Tibial nerve (tissue), 4 donors: ENCODE results near the gene KIF1A. TPM values are rescaled to one million over a fixed set of nuclear protein-coding genes. Genes with fewer than 3 reads are reported as not detected.

Experiments
- DNase-seq, 2 donors: peaks; one replicate each; pipeline ENCODE4 v3.0.0-alpha.2; 2019; ENCODE audit warnings: low spot score in 2 of 2
- H3K27ac ChIP-seq, 4 donors: fragments of 200-600 bp; sonication (generic) in 3 of 4; one replicate each; pipeline ENCODE4 v1.5.1; 2017 to 2019; ENCODE audit warnings: mild to moderate bottlenecking in 1 of 4
- H3K27me3 ChIP-seq, 2 donors: fragments of 200-600 bp; sonication (generic) in 1 of 2; one replicate each; pipeline versions ENCODE4 v1.5.1 to v1.6.0; 2017 to 2019
- H3K36me3 ChIP-seq, 3 donors: fragments of 200-600 bp; sonication (generic); one replicate each; pipeline ENCODE4 v1.5.1; 2018 to 2019
- H3K4me1 ChIP-seq, 4 donors: fragments of 200-600 bp; sonication (generic) in 3 of 4; one replicate each; pipeline ENCODE4 v1.5.1; 2017 to 2019
- H3K4me3 ChIP-seq, 4 donors: fragments of 200-600 bp; sonication (generic) in 3 of 4; one replicate each; pipeline ENCODE4 v1.5.1; 2017 to 2019; ENCODE audit warnings: mild to moderate bottlenecking in 1 of 4, moderate library complexity in 1 of 4
- H3K9me3 ChIP-seq, 4 donors: fragments of 200-600 bp; sonication (generic) in 3 of 4; one replicate each; pipeline ENCODE4 v1.5.1; 2017 to 2019
- EP300 ChIP-seq, 2 donors: sonication (generic); formaldehyde crosslinking; IDR thresholded peaks; one replicate each; pipeline ENCODE4 v1.6.1; 2017; ENCODE audit warnings: antibody characterized with exemption in 2 of 2, mild to moderate bottlenecking in 1 of 2
- POLR2A ChIP-seq, 2 donors: fragments of 450-650 bp; IDR thresholded peaks; one replicate each; pipeline ENCODE4 v1.6.1; 2017; ENCODE audit warnings: antibody characterized with exemption in 2 of 2, mild to moderate bottlenecking in 2 of 2, moderate library complexity in 2 of 2
- WGBS, 2 donors: methylation state at CpG; one replicate each; pipeline ENCODE4 v1.1.5; 2018; 5-methylcytosine and 5-hydroxymethylcytosine counted together
- total RNA-seq, 4 donors: library from RNA; depleted of rRNA; stranded (reverse); fragments of >200 nt; gene quantifications; one replicate each; pipeline ENCODE4 v1.1.0, GENCODE V29; 2016
- TF ChIP-seq, protein P1 (sequence below), 5 experiments: fragments of 200-600 bp in 3 of 5; fragments of 450-650 bp in 2 of 5; sonication (generic) in 3 of 5; IDR thresholded peaks; one replicate each; pipeline ENCODE4 v1.5.1; 2016 to 2019; ENCODE audit warnings: antibody characterized with exemption in 5 of 5, mild to moderate bottlenecking in 3 of 5, moderate library complexity in 2 of 5

KIF1A gene
- total RNA-seq = 10 to 100 TPM; 31.9 to 82.2 (median 45.3) TPM

- peaks cover 0 to 3% (median 0%) of the 10 kb centered on the region in 3 donors for H3K36me3 ChIP-seq
- DNase-seq = no peak
- peaks cover 0 to 30% (median 8%) of the 10 kb centered on the region in 4 donors for H3K4me1 ChIP-seq
- H3K27me3 ChIP-seq = peaks cover 0 to 71% of the 10 kb centered on the region in 2 donors
- H3K4me3 ChIP-seq = peak within 1 kb of the TSS; percentile 26 to 62 (median 32)
- peak within 1 kb of the TSS; percentile 64 to 91 (median 68) for H3K27ac ChIP-seq
- peaks cover 0 to 10% (median 0%) of the 10 kb centered on the region in 4 donors for H3K9me3 ChIP-seq
- 0 to 1% methylated on average over 26 to 28 of the region's 104 CpGs for WGBS, 2 donors
- TF ChIP-seq POLR2A (IDR thresholded peaks at IDR 0.05) = peak; percentile 56 to 63
- TF ChIP-seq, protein P1, sequence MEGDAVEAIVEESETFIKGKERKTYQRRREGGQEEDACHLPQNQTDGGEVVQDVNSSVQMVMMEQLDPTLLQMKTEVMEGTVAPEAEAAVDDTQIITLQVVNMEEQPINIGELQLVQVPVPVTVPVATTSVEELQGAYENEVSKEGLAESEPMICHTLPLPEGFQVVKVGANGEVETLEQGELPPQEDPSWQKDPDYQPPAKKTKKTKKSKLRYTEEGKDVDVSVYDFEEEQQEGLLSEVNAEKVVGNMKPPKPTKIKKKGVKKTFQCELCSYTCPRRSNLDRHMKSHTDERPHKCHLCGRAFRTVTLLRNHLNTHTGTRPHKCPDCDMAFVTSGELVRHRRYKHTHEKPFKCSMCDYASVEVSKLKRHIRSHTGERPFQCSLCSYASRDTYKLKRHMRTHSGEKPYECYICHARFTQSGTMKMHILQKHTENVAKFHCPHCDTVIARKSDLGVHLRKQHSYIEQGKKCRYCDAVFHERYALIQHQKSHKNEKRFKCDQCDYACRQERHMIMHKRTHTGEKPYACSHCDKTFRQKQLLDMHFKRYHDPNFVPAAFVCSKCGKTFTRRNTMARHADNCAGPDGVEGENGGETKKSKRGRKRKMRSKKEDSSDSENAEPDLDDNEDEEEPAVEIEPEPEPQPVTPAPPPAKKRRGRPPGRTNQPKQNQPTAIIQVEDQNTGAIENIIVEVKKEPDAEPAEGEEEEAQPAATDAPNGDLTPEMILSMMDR (IDR thresholded peaks at IDR 0.05) = no peak
Measured at GRCh38 chr2:240819858-240820606, at the start of gene KIF1A. Gene KIF1A (minus strand): TSS chr2:240820219. CDS start chr2:240797752, 22,467 bp downstream.

DNA sequence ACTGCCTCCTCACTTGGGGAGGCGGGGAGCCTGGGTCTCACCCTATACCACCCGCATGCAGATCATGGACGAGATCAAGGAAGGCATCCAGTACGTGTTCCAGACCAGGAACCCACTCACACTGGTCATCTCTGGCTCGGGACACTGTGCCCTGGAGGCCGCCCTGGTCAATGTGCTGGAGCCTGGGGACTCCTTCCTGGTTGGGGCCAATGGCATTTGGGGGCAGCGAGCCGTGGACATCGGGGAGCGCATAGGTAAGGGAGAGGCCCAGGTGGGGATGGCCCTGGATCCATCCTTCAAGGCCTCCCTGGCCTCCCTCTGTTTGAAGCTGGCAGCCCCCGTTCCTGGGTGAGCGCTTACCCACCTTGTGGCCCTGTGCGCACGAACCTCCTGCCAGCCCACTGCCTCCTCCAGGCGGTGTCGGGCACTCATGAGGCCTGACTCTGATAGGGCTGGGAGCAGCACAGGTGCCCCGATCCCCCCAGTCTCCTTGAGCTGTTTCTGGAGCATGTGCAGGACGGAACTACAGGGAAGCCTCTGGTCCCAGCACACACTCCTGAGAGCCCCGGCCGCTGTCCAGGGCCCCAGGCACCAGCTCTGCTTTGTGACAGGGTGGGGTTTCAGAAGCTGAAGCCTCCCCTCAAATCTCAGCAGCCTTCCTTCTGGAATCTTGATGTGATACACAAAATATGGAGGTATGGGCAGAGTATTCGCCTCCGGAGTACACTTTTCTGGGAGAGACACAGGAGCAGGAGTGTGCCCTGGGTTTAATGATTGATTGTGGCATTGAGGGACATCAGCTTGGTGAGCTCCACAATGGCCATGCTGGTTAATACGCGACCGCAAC lies 49.3 kb upstream of the KIF1A start:
- TF ChIP-seq EP300 (IDR thresholded peaks at IDR 0.05) (no peak), POLR2A (IDR thresholded peaks at IDR 0.05) (no peak)
- TF ChIP-seq, protein P1 (IDR thresholded peaks at IDR 0.05) = no peak
- Histone ChIP-seq H3K9me3 (no peaks in the 10 kb centered on the region), H3K27ac (no peak overlapping the region), H3K4me1 (peaks cover 0 to 5% (median 0%) of the 10 kb centered on the region in 4 donors), H3K4me3 (no peak overlapping the region), H3K36me3 (no peaks in the 10 kb centered on the region), H3K27me3 (no peaks in the 10 kb centered on the region)
- 90 to 92% methylated on average over 16 to 21 of the region's 25 CpGs for WGBS, 2 donors
- no peak for DNase-seq

GRCh38 chr2:240868286-240869108 lies 48.5 kb upstream of the KIF1A start, which contains the start of gene AGXT:
Gene AGXT (plus strand): TSS chr2:240868824. CDS start chr2:240868866, 42 bp downstream.
- H3K36me3 ChIP-seq = no peaks in the 10 kb centered on the region
- TF ChIP-seq POLR2A (IDR thresholded peaks at IDR 0.05) = no peak
- TF ChIP-seq, protein P1 (IDR thresholded peaks at IDR 0.05) = no peak
- no peak within 1 kb of the TSS for H3K4me3 ChIP-seq
- 74 to 77% methylated on average over 20 to 21 of the region's 21 CpGs for WGBS, 2 donors
- no peaks in the 10 kb centered on the region for H3K27me3 ChIP-seq
- no peaks in the 10 kb centered on the region for H3K9me3 ChIP-seq
- H3K4me1 ChIP-seq = no peaks in the 10 kb centered on the region
- DNase-seq = no peak
- no peak within 1 kb of the TSS for H3K27ac ChIP-seq

- Histone ChIP-seq H3K4me3 (no peak overlapping the region), H3K9me3 (no peaks in the 10 kb centered on the region), H3K27me3 (no peaks in the 10 kb centered on the region), H3K4me1 (no peaks in the 10 kb centered on the region), H3K27ac (no peak overlapping the region), H3K36me3 (no peaks in the 10 kb centered on the region)
- WGBS, 2 donors = 75 to 77% methylated on average over 5 of the region's 5 CpGs
- no peak for DNase-seq
- TF ChIP-seq, protein P1 (IDR thresholded peaks at IDR 0.05) = no peak
- TF ChIP-seq EP300 (IDR thresholded peaks at IDR 0.05) (no peak), POLR2A (IDR thresholded peaks at IDR 0.05) (no peak)
Measured at GRCh38 chr2:240865391-240865790, 45.4 kb upstream of the KIF1A start.
